Suprapubic skin (tissue), 4 donors: Measurements from ENCODE around the gene IQCE.

ENCODE experiments used
- CTCF ChIP-seq, 2 donors: fragments of 200-600 bp in 1 of 2; fragments of 450-650 bp in 1 of 2; sonication (generic) in 1 of 2; IDR thresholded peaks; one replicate each; pipeline ENCODE4 v1.5.1; 2016 to 2019; ENCODE audit warnings: antibody characterized with exemption in 2 of 2, mild to moderate bottlenecking in 1 of 2, moderate library complexity in 1 of 2
- POLR2A ChIP-seq, 2 donors: fragments of 450-650 bp; IDR thresholded peaks; one replicate each; pipeline ENCODE4 v1.6.1; 2017; ENCODE audit warnings: antibody characterized with exemption in 2 of 2, mild to moderate bottlenecking in 2 of 2, moderate library complexity in 2 of 2
- POLR2AphosphoS5 ChIP-seq, 3 donors: sonication (generic); formaldehyde crosslinking; IDR thresholded peaks; one replicate each; pipeline ENCODE4 v1.6.1; 2017; ENCODE audit warnings: antibody characterized with exemption in 3 of 3

- TF ChIP-seq CTCF (IDR thresholded peaks at IDR 0.05): no peak
- no peak for TF ChIP-seq POLR2A (IDR thresholded peaks at IDR 0.05)
- no peak for TF ChIP-seq POLR2AphosphoS5 (IDR thresholded peaks at IDR 0.05)
These were observed 28.4 kb downstream of the IQCE start for GRCh38 chr7:2587134-2587533.
